GM12874 (cell line): ENCODE results near the gene PRDM12.

ENCODE experiments used
- CTCF ChIP-seq: IDR thresholded peaks from 2 replicates; pipeline ENCODE4 v1.5.1; 2011; ENCODE audit warnings: low read depth, mild to moderate bottlenecking, control low read depth, low read length, moderate library complexity; ENCODE audit not compliant: insufficient read depth

The PRDM12 gene

GRCh38 chr9:130629443-130630070 is 34.8 kb upstream of the PRDM12 start:
- no peak for TF ChIP-seq CTCF

- no peak for TF ChIP-seq CTCF
Observed at GRCh38 chr9:130630071-130630450, 34.3 kb upstream of the PRDM12 start.

- TF ChIP-seq CTCF = no peak
Observed at GRCh38 chr9:130630506-130631330, 33.7 kb upstream of the PRDM12 start.

GRCh38 chr9:130631331-130632080 is 32.9 kb upstream of the PRDM12 start:
- no peak for TF ChIP-seq CTCF

GRCh38 chr9:130632081-130632710 is 32.2 kb upstream of the PRDM12 start:
- no peak for TF ChIP-seq CTCF

- no peak for TF ChIP-seq CTCF
Observed at GRCh38 chr9:130632841-130633240, 31.6 kb upstream of the PRDM12 start.
